ENCODE results near the gene FOXN1. TPM values are rescaled to one million over a fixed set of nuclear protein-coding genes. Genes with fewer than 3 reads are reported as not detected.

The FOXN1 gene
- total RNA-seq, 2 donors from 2014 or later: 0.52 TPM; not detected in 1

DNA sequence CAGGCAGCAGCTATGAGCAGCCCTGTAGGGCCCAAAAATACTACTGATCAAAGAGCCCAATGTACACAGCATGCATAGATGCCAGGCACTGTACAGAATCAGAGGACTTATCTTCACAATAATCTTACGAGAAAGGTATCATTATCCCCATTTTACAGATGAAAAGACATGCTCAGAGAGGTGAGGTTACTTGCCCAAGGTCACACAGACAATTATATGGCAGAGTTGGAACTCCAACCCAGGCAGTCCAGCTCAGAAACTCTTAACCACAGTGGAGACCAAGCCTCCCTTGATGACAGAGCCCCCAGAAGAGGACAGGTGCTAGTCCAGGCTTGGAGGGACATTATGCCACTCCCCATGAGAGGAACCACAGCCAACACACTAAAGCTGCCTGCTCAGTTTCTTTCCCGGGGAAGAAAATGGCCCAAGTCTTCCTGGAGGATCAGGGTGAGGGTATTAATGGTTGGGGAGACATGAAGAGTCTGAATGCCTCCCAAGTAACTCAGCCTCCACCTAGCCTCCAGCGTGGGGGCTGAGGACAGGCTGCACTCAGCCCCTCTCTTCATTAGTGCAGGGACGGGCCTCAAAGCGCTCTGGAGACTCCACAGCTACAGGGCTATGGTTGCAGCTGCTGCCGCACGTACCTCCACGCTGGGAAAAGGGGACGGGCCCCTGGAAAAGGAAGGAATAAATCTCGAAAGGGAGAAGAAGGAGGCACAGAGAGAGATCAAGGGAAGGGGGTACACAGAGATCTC lies 45.5 kb downstream of the FOXN1 start:
- DNase-seq (peak in 1 of 4 donors; percentile 31), ATAC-seq (peak; percentile 18)
- WGBS, 2 donors: 13 to 14% methylated on average over 10 of the region's 10 CpGs
- H3K4me1 ChIP-seq: peaks cover 31% of the 10 kb centered on the region
- H3K27me3 ChIP-seq: no peaks in the 10 kb centered on the region
- peak overlapping the region; percentile 20 to 69 for H3K4me3 ChIP-seq
- no peaks in the 10 kb centered on the region for H3K9me3 ChIP-seq
- H3K27ac ChIP-seq: peak overlapping the region in 2 of 4 donors; percentile 53 to 66
- H3K36me3 ChIP-seq (replicated peaks in 1 of 2; ENCODE audit: insufficient read depth in 1 of 2, low read depth in 2 of 2): peaks cover 0 to 9% of the 10 kb centered on the region in 2 donors
- intact Hi-C loops (cut with DNase I): no loop called here
- TF ChIP-seq, protein P1, sequence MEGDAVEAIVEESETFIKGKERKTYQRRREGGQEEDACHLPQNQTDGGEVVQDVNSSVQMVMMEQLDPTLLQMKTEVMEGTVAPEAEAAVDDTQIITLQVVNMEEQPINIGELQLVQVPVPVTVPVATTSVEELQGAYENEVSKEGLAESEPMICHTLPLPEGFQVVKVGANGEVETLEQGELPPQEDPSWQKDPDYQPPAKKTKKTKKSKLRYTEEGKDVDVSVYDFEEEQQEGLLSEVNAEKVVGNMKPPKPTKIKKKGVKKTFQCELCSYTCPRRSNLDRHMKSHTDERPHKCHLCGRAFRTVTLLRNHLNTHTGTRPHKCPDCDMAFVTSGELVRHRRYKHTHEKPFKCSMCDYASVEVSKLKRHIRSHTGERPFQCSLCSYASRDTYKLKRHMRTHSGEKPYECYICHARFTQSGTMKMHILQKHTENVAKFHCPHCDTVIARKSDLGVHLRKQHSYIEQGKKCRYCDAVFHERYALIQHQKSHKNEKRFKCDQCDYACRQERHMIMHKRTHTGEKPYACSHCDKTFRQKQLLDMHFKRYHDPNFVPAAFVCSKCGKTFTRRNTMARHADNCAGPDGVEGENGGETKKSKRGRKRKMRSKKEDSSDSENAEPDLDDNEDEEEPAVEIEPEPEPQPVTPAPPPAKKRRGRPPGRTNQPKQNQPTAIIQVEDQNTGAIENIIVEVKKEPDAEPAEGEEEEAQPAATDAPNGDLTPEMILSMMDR (IDR thresholded peaks at IDR 0.05): no peak
- no peak for TF ChIP-seq POLR2A (IDR thresholded peaks at IDR 0.05)

DNA sequence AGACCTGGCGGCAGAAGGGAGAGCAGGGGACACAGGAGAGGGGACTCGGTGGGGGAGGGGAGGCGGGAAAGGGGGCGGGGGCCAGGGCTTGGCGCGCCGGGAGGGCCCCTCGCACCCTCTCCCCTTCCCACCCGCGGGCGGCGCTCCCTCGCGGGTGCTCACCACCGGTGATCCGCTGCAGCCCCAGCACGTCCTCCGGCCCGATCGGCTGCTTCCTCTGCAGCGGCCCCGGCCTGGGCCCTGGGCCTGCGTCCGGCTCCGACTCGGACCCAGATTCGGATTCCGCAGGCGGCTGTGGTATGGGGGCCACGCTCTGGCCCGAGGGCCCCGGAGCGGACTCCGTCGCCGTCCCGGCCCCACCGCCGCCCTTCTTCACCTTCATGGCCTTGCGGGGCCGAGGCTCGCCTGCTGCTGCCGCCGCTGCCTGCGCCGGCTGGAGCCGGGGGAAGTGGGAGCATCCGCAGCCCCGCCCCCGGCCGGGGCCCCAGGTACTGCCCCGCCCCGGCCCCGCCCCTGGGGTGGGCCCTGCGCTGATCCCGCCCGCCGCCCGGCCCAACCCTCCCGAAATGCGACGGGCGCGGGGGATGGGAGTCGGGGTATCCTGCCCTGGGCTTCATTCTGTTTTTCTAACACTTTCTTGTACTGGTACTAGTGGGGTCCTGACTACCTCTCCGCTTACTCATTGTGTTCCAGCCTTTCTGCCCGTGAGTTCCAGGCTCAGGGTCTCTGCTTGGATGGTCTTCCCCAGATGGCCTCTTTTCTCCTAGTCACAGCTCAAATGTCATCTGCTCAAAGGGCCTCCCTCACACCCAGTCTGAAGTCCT lies 46.2 kb downstream of the FOXN1 start, which contains the start of gene UNC119:
Gene UNC119 (minus strand): TSS at position 449 of the 824 bp plus-strand sequence. CDS start 67 bp downstream, at position 382.
- Histone ChIP-seq H3K4me3 (peak within 1 kb of the TSS; percentile 20 to 69), H3K27ac (peak within 1 kb of the TSS in 3 of 4 donors; percentile 46 to 66 (median 53)), H3K27me3 (no peaks in the 10 kb centered on the region), H3K36me3 (replicated peaks in 1 of 2; ENCODE audit: insufficient read depth in 1 of 2, low read depth in 2 of 2) (peaks cover 0 to 9% of the 10 kb centered on the region in 2 donors), H3K9me3 (no peaks in the 10 kb centered on the region), H3K4me1 (peaks cover 31% of the 10 kb centered on the region)
- TF ChIP-seq, protein P1 (IDR thresholded peaks at IDR 0.05): no peak
- peak; percentile 51 to 77 (median 71) for TF ChIP-seq POLR2A (IDR thresholded peaks at IDR 0.05)
- WGBS, 2 donors: 2 to 30% methylated on average over 5 to 53 of the region's 67 CpGs
- intact Hi-C loops (cut with DNase I): no loop called here
- ATAC-seq (peak; percentile 94), DNase-seq (peak; percentile 79 to 88 (median 83))

DNA sequence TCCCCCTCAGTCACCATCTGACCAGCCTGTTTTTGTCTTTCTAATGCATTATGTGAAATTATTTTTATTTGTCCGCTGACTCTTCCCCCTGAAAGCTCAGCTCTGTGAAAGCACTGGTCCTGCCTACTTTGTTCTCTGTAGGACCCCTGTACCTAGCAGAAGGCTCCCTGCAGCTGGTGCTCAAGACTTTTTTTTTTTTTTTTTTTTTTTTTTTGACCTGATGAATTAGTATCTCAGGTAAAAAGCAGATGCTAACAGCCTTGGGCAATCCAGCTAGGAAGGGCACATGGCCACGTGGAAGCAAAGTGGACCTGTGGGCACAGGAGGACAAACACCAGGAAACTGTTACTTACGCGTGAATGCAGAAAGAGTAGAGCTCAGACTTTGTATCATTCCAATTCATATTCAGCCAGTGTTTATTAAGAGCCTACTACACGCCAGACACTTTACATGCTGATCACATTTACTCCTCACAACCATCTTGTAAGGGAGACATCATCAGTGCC lies 46.9 kb downstream of the FOXN1 start:
- Histone ChIP-seq H3K27ac (no peak overlapping the region), H3K4me3 (no peak overlapping the region), H3K36me3 (replicated peaks in 1 of 2; ENCODE audit: insufficient read depth in 1 of 2, low read depth in 2 of 2) (peaks cover 0 to 12% of the 10 kb centered on the region in 2 donors), H3K27me3 (no peaks in the 10 kb centered on the region), H3K4me1 (peaks cover 31% of the 10 kb centered on the region), H3K9me3 (no peaks in the 10 kb centered on the region)
- TF ChIP-seq POLR2A (IDR thresholded peaks at IDR 0.05): no peak
- TF ChIP-seq, protein P1 (IDR thresholded peaks at IDR 0.05): no peak
- no peak for ATAC-seq
- WGBS, 2 donors: 85 to 89% methylated on average over 5 of the region's 5 CpGs
- intact Hi-C loops (cut with DNase I): no loop called here
- no peak for DNase-seq

DNA sequence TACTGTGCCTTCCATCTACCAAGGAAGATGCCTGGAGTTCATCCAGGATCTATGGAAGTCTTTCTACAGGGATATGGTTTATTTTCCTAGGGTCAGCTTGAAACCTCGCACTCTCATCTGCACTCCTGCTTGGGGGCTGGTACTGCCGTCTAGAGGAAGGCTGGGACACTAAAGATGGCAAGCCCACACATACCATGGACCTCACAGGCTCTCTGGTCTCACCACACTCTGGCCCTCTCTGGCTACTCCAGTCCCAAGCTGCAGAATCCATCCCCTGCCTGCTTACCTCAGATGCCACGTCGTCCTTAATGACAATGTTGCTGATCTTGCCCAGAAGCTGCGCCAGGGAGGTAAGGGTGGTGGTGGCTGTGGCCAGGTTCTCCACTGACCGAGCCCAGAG lies 48.4 kb downstream of the FOXN1 start:
- intact Hi-C loops (cut with DNase I): no loop called here
- H3K4me1 ChIP-seq: peaks cover 28% of the 10 kb centered on the region
- no peaks in the 10 kb centered on the region for H3K27me3 ChIP-seq
- H3K9me3 ChIP-seq: no peaks in the 10 kb centered on the region
- no peak for DNase-seq
- ATAC-seq: no peak
- no peak overlapping the region for H3K27ac ChIP-seq
- peaks cover 0 to 12% of the 10 kb centered on the region in 2 donors for H3K36me3 ChIP-seq (replicated peaks in 1 of 2; ENCODE audit: insufficient read depth in 1 of 2, low read depth in 2 of 2)
- 79 to 87% methylated on average over 6 of the region's 6 CpGs for WGBS, 2 donors
- no peak for TF ChIP-seq POLR2A (IDR thresholded peaks at IDR 0.05)
- TF ChIP-seq, protein P1 (IDR thresholded peaks at IDR 0.05): peak in 1 of 7 experiments; percentile 12
- no peak overlapping the region for H3K4me3 ChIP-seq

Measured in body of pancreas (tissue), 4 donors.